ENCODE results near the gene NMNAT3.

The NMNAT3 gene

DNA sequence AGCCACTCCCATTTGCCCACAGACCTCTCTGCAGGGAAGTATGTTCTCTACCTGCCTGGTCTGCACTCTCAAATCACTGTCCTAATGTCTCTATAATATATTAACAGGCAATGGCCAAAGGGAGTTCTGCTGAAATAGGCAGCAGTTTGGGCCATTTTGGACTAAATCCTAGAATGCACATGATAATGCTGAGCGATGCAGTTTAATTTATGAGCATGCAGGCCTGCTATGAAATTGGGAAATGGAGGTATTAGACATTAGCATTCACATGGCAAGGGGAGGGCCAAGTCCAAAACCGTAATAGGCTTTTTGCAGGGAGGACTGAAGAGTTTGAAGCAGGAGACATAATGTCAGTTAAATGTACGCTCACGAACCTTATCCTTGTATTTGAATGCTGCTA lies 31.3 kb downstream of the NMNAT3 start:
- TF ChIP-seq EZH2phosphoT487 (conservative IDR thresholded peaks at IDR 0.05; ENCODE audit: low read length) = no peak
- no peak for TF ChIP-seq CTCF (IDR thresholded peaks at IDR 0.05; ENCODE audit: insufficient read depth, low read length, poor library complexity, severe bottlenecking)
- no peak overlapping the region for H3K4me2 ChIP-seq (ENCODE audit: low read depth, low read length, poor library complexity, severe bottlenecking)

DNA sequence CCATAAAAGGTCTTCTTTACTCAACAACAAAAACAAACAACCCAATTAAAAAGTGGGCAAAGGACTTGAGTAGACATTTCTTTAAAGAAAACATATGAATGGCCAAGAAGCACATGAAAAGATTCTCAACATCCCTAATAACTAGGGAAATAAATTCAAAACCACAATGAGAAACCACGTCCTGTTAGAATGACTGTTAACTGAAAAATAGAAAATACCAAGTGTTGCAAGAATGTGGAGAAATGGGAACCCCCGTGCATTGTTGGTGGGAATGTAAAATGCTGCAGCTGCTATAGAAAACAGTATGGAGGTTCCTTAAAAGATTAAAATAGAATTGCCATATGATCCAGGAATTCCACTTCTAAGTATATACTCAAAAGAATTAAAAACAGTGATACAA lies 34.8 kb downstream of the NMNAT3 start:
- no peak overlapping the region for H3K4me3 ChIP-seq (ENCODE audit: insufficient read depth, low read length, poor library complexity, severe bottlenecking)
- 0 out of 2 replicates have a peak, but pooled peaks cover 6% of the 10 kb centered on the region for H3K9me3 ChIP-seq (ENCODE audit: insufficient read depth, low read length)
- H3K27me3 ChIP-seq (ENCODE audit: low read length) = no peaks in the 10 kb centered on the region
- no peaks in the 10 kb centered on the region for H3K79me2 ChIP-seq (ENCODE audit: insufficient read depth, low read length)
- H3F3A ChIP-seq (ENCODE audit: insufficient read depth) = no peaks in the 10 kb centered on the region
- H3K4me2 ChIP-seq (ENCODE audit: low read depth, low read length, poor library complexity, severe bottlenecking) = no peak overlapping the region
- H4K20me1 ChIP-seq (ENCODE audit: low read depth, low read length) = no peaks in the 10 kb centered on the region
- no peaks in the 10 kb centered on the region for H3K9me2 ChIP-seq (replicated peaks; ENCODE audit: insufficient read depth, low read length)
- TF ChIP-seq EZH2phosphoT487 (conservative IDR thresholded peaks at IDR 0.05; ENCODE audit: low read length) (no peak), CTCF (IDR thresholded peaks at IDR 0.05; ENCODE audit: insufficient read depth, low read length, poor library complexity, severe bottlenecking) (no peak)
- H3K9ac ChIP-seq (ENCODE audit: low read length) = no peak overlapping the region
- H3K36me3 ChIP-seq (ENCODE audit: low read length) = no peaks in the 10 kb centered on the region
- no peak overlapping the region for H2AFZ ChIP-seq (ENCODE audit: low read depth, low read length, severe bottlenecking)
- no peak overlapping the region for H3K27ac ChIP-seq (ENCODE audit: low read depth, low read length)

More for the DNA sequence above, 31.3 kb downstream of the NMNAT3 start:
- Histone ChIP-seq H2AFZ (ENCODE audit: low read depth, low read length, severe bottlenecking) (no peak overlapping the region), H3K4me3 (ENCODE audit: insufficient read depth, low read length, poor library complexity, severe bottlenecking) (no peak overlapping the region), H3K9ac (ENCODE audit: low read length) (no peak overlapping the region), H3K9me3 (ENCODE audit: insufficient read depth, low read length) (0 out of 2 replicates have a peak, but pooled peaks cover 6% of the 10 kb centered on the region), H3K36me3 (ENCODE audit: low read length) (no peaks in the 10 kb centered on the region), H3K27ac (ENCODE audit: low read depth, low read length) (no peak overlapping the region), H3F3A (ENCODE audit: insufficient read depth) (no peaks in the 10 kb centered on the region), H3K9me2 (replicated peaks; ENCODE audit: insufficient read depth, low read length) (no peaks in the 10 kb centered on the region), H4K20me1 (ENCODE audit: low read depth, low read length) (no peaks in the 10 kb centered on the region), H3K27me3 (ENCODE audit: low read length) (no peaks in the 10 kb centered on the region), H3K79me2 (ENCODE audit: insufficient read depth, low read length) (no peaks in the 10 kb centered on the region)

DNA sequence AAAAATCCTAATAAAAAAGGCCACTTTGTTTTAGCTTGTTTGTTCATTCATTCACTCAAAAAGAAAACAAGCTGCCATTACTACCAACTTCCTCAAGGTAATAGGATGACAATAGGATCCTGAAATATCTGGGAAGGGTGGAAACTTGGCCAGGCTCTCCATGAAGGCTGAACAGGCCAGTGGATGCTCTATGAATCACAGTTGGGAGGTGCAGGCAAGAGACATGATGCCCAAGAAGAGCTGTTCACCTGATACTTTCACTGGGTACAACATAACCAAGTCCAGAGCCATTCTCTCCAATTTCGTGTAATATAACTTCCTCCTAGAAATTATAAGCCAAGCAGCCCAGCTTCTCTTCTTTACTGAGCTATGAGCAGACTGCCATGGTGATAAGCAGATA lies 37.3 kb downstream of the NMNAT3 start:
- Histone ChIP-seq H4K20me1 (ENCODE audit: low read depth, low read length) (no peaks in the 10 kb centered on the region), H3K4me2 (ENCODE audit: low read depth, low read length, poor library complexity, severe bottlenecking) (no peak overlapping the region), H2AFZ (ENCODE audit: low read depth, low read length, severe bottlenecking) (no peak overlapping the region), H3K79me2 (ENCODE audit: insufficient read depth, low read length) (no peaks in the 10 kb centered on the region), H3K36me3 (ENCODE audit: low read length) (no peaks in the 10 kb centered on the region), H3K9ac (ENCODE audit: low read length) (no peak overlapping the region), H3K9me2 (replicated peaks; ENCODE audit: insufficient read depth, low read length) (no peaks in the 10 kb centered on the region), H3K4me3 (ENCODE audit: insufficient read depth, low read length, poor library complexity, severe bottlenecking) (no peak overlapping the region), H3K9me3 (ENCODE audit: insufficient read depth, low read length) (no peaks in the 10 kb centered on the region), H3F3A (ENCODE audit: insufficient read depth) (no peaks in the 10 kb centered on the region), H3K27me3 (ENCODE audit: low read length) (no peaks in the 10 kb centered on the region), H3K27ac (ENCODE audit: low read depth, low read length) (no peak overlapping the region)
- TF ChIP-seq CTCF (IDR thresholded peaks at IDR 0.05; ENCODE audit: insufficient read depth, low read length, poor library complexity, severe bottlenecking) = no peak
- no peak for TF ChIP-seq EZH2phosphoT487 (conservative IDR thresholded peaks at IDR 0.05; ENCODE audit: low read length)

Measured in SU-DHL-6 (cell line).